ENCODE results near the gene ACTG2. TPM values are rescaled to one million over a fixed set of nuclear protein-coding genes. Genes with fewer than 3 reads are reported as not detected.

Gene ACTG2
- total RNA-seq = under 0.01 and 0.19 TPM in 2 replicates

DNA sequence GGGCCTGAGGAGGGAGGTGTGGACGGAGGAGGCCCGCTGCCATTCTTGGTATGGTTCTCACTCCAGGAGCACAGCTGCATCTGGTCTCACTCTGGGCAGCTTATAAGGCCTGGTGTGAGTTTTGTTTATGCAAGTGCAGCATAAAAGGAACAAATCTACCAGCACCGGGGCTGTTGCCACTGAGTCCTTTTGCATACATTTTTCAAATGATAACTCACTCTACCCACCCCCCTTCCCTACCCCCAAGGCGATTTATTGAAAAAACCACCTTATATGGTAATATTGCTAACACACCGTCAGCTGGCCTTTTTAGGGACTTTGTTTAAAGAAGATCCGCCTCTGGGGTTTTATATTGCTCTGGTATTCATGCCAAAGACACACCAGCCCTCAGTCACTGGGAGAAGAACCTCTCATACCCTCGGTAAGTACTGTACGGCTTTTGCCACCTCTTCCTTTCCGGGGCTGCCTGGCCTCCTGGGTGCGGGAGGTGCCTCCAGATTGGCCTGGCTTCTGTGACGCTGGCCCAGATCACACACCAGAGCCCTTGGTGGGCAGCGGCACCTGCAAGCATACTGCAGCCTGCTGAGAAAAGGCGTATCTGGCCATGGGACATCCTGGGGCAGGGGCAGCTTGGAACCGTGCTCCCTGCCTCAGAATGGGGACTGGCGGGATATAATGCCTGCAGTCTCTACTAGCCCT, at the start of gene ACTG2:
Gene ACTG2, plus strand, starts transcription at position 378 of the 699 bp plus-strand sequence. CDS start 8,304 bp downstream, outside the sequence.

GRCh38 chr2:73926493-73927327, 33.9 kb downstream of the ACTG2 start, which contains the start of gene DGUOK:
DGUOK (plus strand) TSS chr2:73926880; CDS start chr2:73926911, 31 bp downstream.

Other genes with a start within 250 kb of the ACTG2 start
- gene TPRKB, start 155.7 kb upstream of the ACTG2 start, total RNA-seq = 21.4 and 45.4 TPM in 2 replicates
- gene DUSP11, start 112.9 kb upstream of the ACTG2 start, total RNA-seq = 25.3 and 30.4 TPM in 2 replicates
- gene C2orf78, start 108.8 kb upstream of the ACTG2 start, total RNA-seq = not detected in 2 replicates
- gene STAMBP, start 64.0 kb upstream of the ACTG2 start, total RNA-seq = 25.7 and 33.0 TPM in 2 replicates
- gene DGUOK, start 33.9 kb downstream of the ACTG2 start, total RNA-seq = 56.1 and 73.4 TPM in 2 replicates
- 1.7 and 2.5 TPM in 2 replicates for gene TET3, start 91.9 kb downstream of the ACTG2 start, total RNA-seq